ENCODE measurements around the gene HOXC9. TPM values are rescaled to one million over a fixed set of nuclear protein-coding genes. Genes with fewer than 3 reads are reported as not detected.

The HOXC9 gene
- not detected in 2 replicates for total RNA-seq

GRCh38 chr12:54000116-54001114 is at the start of gene HOXC9:
Gene HOXC9 (plus strand): TSS chr12:54000161. CDS start chr12:54000189, 28 bp downstream.

DNA sequence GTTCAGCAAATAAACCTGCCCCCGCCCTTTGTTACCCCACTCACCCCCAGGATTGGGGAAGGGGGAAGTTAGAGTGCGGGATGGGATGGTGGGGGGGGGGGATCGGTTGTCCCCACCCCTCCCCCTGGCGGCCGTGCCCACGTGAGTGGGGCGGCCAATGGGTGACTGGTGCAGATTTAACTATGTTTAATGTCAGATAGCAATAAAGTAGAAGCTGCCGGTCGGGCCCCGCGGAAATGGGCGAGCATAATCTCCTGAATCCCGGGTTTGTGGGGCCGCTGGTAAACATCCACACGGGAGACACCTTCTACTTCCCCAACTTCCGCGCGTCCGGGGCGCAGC is 45.3 kb upstream of the HOXC9 start, which contains the start of gene HOXC12:
Gene HOXC12 (plus strand): TSS at position 210 of the 342 bp plus-strand sequence. CDS start 27 bp downstream, at position 237.

DNA sequence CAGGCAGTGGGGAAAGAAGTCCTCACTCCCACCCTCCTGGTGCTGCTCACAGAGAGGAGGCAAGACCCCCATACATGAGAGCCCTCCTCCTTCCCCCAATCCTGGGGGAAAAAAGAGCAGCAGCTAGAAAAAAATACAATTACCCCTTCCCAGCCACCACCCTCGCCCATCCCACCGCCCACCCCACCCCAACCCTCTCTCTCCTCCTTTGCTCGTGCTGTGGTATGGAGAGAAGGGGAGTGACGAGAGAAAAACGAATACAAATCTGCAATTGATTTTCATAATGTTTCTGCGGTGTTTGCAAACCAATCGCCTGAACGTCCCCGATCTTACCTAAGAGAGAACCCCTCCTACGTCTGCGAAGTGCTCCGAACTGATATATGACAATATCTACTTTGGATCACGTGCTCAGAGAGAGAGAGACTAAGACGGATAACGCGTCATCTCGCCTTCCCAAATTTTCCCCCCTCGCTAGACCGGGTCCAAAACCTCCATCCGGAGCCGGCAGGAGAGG is 27.2 kb upstream of the HOXC9 start, which contains the start of gene HOXC11:
Gene HOXC11 (plus strand): TSS at position 405 of the 514 bp plus-strand sequence. CDS start 116 bp downstream, outside the sequence.

DNA sequence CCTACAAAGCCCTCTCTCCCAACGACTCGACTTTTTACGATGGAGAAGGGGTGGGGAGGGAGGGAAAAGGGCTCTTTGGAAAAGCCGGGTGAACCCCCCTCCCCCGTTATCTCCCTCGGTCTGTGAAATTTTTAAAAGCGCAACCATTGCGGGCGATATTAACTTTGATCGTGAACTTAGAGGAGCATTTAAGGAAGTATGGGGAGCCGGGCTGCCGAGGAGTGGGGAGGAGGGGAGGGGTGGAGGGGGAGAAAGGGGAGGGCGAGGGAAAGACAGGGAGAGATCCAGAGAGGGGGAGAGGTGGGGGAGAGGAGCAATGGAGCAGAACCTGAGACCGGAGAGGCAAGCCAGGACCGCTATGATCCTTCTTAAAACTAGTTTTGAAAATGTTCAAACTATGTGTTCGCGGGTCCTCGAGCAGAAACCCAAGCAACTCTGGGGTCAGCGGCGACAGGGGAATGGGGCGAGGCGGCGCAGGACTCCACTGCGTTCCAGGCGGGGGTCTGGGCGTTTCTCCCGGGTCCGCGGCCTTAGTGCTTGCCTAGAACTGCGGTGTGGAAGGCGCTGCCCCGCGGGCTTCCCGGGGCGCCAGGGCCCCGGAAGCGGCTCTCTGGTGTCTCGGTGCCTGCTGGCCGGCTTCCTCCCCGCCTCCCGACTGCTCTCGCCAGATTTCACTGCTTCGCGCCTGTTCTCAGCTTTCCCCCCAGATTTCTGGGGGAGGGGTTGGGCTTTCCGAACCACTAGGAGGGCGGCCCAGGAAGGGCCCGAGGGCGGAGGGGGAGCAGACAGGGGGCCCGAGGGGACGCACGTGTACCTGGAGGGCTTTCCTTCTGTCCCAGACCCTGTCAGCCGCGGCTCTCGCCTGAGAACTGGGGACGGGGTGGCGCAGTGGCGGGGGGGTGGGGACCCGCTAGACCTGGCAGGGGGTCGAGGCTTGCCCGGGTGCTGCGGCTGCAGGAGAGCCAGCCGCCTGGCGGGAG is 25.6 kb upstream of the HOXC9 start, which contains the start of gene HOTAIR:
Gene HOTAIR (minus strand): TSS at position 871 of the 980 bp plus-strand sequence.

GRCh38 chr12:53984901-53985691 is 14.9 kb upstream of the HOXC9 start, which contains the start of gene HOXC10:
Gene HOXC10 (plus strand): TSS chr12:53985146. CDS start chr12:53985260, 114 bp downstream.

GRCh38 chr12:54028314-54029201 is 28.6 kb downstream of the HOXC9 start, which contains the start of gene HOXC6:
Gene HOXC6 (plus strand): TSS chr12:54028440. CDS start chr12:54028522, 82 bp downstream.

DNA sequence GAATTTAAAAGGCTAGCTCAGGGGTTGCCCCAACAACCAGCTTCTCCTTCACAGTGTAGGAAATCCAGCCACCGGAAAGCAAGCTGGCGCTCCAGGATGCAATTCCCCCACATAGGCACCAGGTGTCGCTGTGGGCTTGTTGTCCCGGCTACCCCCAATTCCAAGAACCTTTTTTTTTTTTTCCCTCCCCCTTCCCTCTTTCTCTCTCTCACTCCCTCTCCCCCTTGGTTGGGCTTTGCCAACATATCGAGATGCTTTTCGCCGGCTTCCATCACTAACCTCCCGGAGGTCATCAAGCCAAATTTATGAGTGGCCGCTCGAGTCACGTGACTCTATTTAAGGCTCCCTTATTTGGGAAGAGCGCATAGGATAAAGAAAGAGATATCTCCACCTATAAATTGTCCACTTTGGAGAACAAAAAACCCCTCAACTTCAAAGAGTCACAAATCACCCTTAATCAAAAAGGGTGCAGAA is 32.7 kb downstream of the HOXC9 start, which contains the start of gene HOXC5:
Gene HOXC5 (plus strand): TSS at position 424 of the 474 bp plus-strand sequence. CDS start 73 bp downstream, outside the sequence.

Other genes starting within 250 kb of the HOXC9 start
- not detected in 2 replicates for gene CISTR, start 248.2 kb upstream of the HOXC9 start, total RNA-seq
- not detected in 2 replicates for gene HOXC13, start 61.3 kb upstream of the HOXC9 start, total RNA-seq
- not detected in 2 replicates for gene HOXC12, start 45.3 kb upstream of the HOXC9 start, total RNA-seq
- gene HOXC11, start 27.0 kb upstream of the HOXC9 start, total RNA-seq = not detected in 2 replicates
- not detected in 2 replicates for gene HOTAIR, start 25.2 kb upstream of the HOXC9 start, total RNA-seq
- gene HOXC10, start 15.0 kb upstream of the HOXC9 start, total RNA-seq = not detected in 2 replicates
- not detected in 2 replicates for gene HOXC8, start 8.8 kb downstream of the HOXC9 start, total RNA-seq
- gene HOXC6, start 28.3 kb downstream of the HOXC9 start, total RNA-seq = not detected in 2 replicates
- not detected in 2 replicates for gene HOXC5, start 32.9 kb downstream of the HOXC9 start, total RNA-seq
- gene HOXC4, start 53.7 kb downstream of the HOXC9 start, total RNA-seq = not detected in 2 replicates
- 33.4 and 57.5 TPM in 2 replicates for gene SMUG1, start 188.8 kb downstream of the HOXC9 start, total RNA-seq

Data from cardiac atrium fibroblast (primary cell).